Measurements from ENCODE around the gene DNPH1.

DNPH1 gene

DNA sequence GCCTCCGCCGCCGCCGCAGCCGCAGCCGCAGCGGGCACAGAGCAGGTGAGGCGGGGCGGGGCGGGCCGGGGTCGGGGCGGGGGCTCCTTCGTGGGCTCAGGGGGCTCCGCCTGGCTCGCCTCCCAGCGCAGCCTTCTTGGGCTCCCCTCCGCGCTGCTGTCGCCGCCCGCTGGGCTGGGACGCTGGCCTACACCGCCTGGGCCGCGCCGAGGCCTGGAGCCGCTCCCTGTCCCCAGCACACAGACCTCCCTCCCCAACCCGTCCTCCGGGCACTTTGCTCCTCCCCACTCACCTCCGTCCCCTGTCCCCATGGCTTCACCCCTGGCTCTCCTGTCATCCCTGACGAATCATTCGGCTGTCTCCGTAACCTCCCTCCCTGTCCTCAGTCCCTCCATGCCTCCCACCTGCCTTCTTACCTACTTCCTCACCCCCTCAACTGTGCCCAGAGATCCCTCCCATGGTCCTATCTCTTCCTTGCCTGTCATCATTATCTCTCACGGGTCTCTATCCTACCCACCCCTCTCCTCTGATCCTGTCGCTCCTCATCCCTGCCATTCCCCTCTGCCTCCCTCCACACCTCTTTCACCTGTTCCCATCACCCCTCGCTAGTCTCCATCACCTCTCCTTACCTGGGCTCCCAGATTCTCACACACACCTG lies 14.5 kb upstream of the DNPH1 start:
- no peak for DNase-seq

DNA sequence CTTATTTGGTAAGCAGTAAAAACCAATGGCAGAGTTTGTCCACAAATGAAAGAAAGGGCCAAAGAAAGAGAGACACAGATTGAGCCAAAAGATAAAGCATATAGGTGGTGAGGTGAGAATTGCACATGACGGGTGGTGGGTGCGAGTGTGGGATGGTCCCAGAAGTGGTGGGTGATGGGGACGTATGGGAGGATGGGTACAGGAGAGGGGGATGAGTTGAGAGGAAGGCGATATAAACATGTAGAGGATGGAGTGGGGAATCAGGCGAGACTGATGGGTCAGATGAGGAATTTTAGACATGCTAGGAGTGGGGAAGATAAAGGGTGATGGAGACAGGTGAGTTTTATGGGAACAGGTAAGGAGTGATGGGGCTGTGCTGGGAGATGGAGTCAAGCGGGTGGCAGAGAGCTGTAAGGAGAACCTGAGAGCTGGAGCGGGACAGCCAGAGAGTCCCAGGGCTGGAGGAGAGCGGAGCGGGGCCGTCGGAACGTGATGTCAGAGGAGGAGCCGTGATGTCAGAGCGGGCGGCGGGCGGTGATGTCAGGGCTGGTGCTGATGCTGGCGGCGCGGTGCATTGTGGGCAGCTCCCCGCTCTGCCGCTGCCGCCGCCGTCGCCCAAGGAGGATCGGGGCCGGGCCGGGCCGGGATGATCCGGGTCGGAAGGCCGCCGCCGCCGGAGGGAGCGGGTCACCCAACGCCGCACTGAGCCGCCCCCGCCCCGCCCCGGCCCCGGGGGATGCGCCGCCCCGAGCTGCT lies 13.8 kb upstream of the DNPH1 start, which contains the start of gene TTBK1:
TTBK1 (plus strand) TSS at position 574 of the 756 bp plus-strand sequence. CDS start 3,180 bp downstream, outside the sequence.
- DNase-seq = no peak

- DNase-seq = no peak
These were observed 12.2 kb upstream of the DNPH1 start for GRCh38 chr6:43241446-43241845.

DNA sequence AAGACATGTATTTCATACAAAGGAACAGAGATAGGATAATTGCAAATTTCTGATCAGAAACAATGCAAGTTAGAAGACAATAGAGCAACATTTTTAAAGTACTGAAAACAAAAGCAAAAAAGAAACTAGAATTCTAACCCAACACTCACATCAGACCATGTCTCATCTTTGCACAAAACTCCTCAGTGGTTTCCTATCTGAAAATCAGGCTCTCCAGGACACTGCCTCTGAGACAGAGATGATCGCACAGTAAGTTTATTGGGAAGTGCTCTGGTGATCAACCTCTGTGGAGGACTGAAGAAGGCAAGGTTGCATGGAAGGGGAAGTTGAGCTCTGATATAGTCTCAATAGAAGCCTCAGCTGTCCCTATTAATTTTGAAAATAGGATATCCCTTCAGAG lies 11.7 kb upstream of the DNPH1 start:
- no peak for DNase-seq

DNA sequence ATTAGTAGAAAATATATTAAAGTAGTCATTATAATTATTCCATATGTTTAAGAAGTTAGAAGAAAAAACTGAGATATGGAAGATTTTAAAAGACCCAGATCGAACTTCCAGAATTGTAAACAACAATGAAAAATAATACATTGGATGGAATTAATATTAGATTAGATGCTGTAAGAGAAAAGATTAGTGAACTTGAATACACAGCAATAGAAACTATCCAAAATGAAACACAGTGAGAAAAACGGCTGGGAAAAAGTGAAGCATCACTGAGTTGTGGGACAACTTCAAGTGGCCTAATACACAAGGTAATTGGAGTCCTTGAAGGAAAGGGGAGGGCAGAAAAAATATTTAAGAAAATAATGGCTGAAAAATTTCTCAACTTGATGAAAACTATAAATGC lies 9.8 kb upstream of the DNPH1 start:
- no peak for DNase-seq

DNA sequence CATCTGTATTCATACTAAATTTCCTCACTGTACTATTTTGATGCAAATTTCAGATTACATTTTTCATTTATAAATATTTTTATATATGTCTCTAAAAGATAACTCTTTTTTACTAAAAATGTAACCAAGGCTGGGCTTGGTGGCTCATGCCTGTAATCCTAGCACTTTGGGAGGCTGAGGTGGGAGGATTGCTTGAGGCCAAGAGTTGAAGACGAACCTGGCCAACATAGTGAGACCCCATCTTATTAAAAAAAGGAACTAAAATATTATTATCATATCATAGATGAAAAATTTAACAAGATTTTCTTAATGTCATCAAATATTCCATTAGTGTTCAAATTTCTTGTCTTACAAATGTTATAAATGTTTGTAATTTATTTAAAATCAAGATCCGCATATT lies 6.6 kb upstream of the DNPH1 start:
- DNase-seq = no peak

DNA sequence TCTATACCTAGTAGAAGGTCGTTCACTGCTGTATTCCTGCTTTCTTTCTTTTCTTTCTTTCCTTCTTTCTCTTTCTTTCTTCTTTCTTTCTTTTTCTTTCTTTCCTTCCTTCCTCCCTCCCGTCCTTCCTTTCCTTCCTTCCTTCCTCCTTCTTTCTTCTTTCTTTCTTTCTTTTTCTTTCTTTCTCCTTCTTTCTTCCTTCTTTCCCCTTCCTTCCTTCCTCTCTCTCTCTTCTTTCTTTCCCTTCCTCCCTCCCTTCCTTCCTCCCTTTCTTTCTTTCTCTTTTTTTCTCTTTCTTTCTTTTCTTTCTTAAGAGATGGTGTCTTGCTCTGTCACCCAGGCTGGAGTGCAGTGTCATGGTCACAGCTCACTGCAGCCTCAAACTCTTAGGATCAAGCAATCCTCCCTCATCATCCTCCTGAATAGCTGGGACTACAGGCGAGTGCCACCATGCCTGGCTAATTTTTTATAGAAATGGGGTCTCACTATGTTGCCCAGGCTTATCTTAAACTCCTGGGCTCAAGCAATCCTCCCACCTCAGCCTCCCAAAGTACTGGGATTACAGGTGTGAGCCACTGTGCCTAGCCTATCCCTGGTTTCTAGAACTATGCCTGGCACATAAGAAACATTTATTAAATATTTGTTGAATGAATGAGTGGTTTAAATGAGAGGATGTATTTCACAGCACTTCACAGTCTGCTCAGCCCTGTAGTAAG lies 2.6 kb upstream of the DNPH1 start:
- DNase-seq = no peak

- no peak for DNase-seq
These were observed 1.8 kb upstream of the DNPH1 start for GRCh38 chr6:43231053-43231452.

DNA sequence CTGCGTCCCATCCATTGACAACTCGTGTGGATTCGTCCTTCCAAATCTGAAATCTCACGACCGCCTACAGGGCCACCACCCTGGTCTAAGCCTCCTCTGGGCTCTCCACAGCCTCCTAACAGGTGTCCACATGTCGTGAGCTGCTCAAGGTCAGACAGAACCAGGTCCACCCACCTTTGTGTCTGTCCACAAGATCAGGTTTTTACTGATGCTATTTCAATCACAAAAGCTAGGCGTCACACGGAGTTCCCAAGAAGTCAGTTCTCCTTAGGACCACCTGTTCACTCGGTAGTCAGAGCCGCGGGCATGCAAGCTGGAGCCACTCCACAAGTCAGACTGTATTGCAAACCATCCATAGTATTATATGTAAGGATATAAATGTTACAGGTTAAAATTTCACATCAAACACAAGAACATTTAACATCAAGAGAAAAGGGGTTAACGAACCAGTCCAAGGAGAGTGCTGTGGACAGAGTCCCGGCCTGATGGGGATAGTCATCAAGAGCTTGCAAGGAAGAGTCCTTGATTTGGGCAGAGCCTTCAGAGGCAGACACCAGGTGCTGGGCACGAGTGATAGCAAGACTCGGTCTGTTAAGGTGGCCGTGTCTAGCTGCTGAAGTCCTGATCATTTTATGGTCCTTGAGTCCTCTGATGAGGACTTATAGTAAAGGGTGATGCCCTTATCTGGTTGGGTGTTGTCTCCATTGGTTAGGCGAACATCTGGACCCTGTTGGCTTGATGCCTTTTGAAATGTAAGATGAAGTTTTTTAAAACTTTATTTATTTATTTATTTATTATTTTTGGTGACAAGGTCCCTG lies 731 bp upstream of the DNPH1 start:
- no peak for DNase-seq

DNA sequence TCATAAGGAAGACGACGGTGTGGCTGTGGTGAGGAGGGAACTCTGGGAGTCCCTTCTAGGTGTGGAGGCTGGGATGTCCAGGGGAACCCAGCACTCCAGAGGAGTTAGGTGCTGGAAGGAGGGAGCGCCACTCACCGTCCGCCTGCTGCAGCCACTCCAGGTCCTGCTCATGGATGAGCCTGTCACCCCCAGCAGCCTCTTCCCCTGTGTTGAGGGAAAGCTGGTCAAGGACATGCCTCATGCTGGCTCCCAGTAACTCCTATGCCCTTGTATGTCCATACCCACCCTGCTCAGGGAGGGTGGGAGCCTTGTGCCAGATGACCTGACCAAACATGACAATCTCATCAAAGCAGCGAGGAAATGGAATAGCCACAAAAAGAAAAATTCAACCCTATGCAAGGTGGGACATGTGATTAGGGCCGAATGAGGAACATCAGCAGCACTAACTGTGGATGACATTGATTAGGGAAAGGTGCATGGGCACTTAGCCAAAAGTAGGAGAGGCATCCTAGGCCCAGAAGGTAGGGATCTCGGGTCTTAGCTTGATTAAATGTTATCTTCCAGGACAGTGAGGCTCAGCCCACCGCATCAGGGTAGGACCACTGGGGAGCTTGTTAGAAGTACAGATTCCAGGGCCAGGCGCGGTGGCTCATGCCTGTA lies 3.0 kb downstream of the DNPH1 start:
- no peak for DNase-seq

DNA sequence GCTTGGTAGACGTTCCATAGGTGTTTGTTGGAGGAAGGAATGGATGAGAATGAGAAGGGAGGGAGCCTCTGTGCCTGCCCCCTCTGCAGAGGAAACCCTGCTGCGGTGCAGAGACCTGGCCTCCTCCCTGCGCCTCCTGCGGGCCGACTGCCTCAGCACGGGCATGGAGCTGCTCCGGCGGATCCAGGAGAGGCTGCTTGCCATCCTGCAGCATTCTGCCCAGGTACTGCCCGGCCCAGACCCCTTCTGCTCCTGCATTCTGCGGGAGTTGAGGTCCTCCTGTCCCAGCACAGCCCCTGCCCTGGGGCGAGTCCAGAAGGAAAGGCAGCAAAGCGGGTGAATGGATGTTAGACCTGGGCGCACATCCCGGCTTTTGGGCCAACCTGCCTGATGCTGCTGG lies 6.1 kb downstream of the DNPH1 start:
- no peak for DNase-seq

GRCh38 chr6:43222418-43223059 lies 6.7 kb downstream of the DNPH1 start:
- DNase-seq = no peak

- no peak for DNase-seq
These were observed 8.0 kb downstream of the DNPH1 start for GRCh38 chr6:43221046-43221972.

DNA sequence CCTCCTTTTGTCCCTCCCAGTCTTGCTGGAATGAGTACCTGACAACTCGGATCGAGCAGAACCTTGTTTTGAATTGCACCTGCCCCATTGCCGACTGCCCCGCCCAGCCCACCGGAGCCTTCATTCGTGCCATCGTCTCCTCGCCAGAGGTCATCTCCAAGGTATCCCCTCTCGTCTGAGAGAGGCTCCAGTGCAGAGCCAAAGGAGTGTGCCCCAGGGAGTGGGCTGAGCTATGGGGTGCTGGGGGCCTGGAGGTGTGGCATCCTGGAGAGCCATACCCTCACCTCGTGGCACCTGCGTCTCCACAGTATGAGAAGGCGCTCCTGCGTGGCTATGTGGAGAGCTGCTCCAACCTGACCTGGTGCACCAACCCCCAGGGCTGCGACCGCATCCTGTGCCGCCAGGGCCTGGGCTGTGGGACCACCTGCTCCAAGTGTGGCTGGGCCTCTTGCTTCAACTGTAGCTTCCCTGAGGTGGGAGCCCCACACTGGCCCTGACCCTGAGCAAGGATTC lies 8.8 kb downstream of the DNPH1 start:
- DNase-seq = no peak

GRCh38 chr6:43219814-43220213 lies 9.5 kb downstream of the DNPH1 start:
- no peak for DNase-seq

GRCh38 chr6:43219119-43219518 lies 10.2 kb downstream of the DNPH1 start:
- no peak for DNase-seq

DNA sequence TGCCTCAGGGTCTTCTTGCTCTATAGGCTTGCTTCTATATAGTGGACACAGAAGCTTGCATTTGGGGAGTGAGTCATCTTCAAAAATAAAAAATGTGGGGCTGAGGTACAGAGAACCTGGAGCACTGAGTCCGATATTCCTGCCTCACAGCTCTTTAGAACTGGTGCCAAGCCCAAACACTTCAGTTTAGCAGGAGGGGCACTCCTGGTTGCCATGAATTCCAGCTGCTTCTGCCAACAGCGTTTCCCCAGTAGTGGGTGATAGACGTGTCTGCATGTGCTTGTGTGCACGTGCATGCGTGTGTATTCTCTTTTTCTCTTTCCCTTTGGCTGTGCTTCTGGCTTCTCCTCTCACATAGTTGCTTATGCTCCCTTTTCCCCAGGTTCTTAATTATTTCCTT lies 11.9 kb downstream of the DNPH1 start:
- DNase-seq = no peak

DNA sequence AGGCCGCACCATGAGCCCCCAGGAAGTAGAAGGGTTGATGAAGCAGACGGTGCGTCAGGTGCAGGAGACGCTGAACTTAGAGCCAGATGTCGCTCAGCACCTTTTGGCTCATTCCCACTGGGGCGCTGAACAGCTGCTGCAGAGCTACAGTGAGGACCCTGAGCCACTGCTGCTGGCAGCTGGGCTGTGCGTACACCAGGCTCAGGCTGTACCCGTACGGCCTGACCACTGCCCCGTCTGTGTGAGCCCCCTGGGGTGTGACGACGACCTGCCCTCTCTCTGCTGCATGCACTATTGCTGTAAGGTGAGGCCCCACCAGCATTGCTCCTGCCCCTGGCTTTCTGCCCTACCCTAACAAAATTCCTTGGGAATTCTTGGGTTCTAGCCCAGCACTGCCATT lies 13.1 kb downstream of the DNPH1 start:
- DNase-seq = no peak

GRCh38 chr6:43215066-43215465 lies 14.2 kb downstream of the DNPH1 start:
- DNase-seq = no peak

DNA sequence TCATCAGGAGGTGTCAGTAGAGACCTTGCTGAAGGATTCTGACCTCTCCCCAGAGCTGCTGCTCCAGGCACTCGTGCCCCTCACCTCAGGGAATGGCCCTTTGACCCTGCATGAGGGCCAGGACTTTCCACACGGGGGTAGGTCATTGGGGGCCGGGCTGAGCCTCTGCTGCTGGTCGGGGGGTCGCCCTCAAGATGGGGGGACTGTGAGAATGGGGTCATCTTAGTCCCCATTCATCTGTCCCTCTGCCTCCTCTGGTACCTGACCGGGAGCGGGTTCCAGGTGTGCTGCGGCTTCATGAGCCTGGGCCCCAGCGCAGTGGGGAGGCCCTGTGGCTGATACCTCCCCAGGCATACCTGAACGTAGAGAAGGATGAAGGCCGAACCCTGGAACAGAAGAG lies 15.8 kb downstream of the DNPH1 start:
- DNase-seq = no peak

- DNase-seq = no peak
These were observed 17.3 kb downstream of the DNPH1 start for GRCh38 chr6:43211955-43212354.
